Measurements from ENCODE around the gene GCAT. TPM values are rescaled to one million over a fixed set of nuclear protein-coding genes. Genes with fewer than 3 reads are reported as not detected.

Gene GCAT
- total and polyA plus RNA-seq, 2 of the 4 experiments (the other 2 are of a cell fraction): 20.6 to 32.3 TPM

- H3K18ac ChIP-seq (ENCODE audit: low read depth, low read length): no peak overlapping the region
- no peak overlapping the region for H3K27ac ChIP-seq (ENCODE audit: insufficient read depth, low read length)
- H2AK9ac ChIP-seq (replicated peaks; ENCODE audit: low read depth, low read length, poor library complexity): no peak overlapping the region
- H3K9me3 ChIP-seq (ENCODE audit: control insufficient read depth, insufficient read depth, low read length): no peaks in the 10 kb centered on the region
- H3K56ac ChIP-seq (ENCODE audit: extremely low read depth, insufficient read depth, low read length): no peak overlapping the region
- H3K9me1 ChIP-seq (ENCODE audit: insufficient read depth, low read length): no peaks in the 10 kb centered on the region
- H3K14ac ChIP-seq (replicated peaks; ENCODE audit: low read depth, low read length): no peak overlapping the region
- intact Hi-C loops (cut with micrococcal nuclease) (no loop called here), in situ Hi-C loops (cut with MboI; ENCODE audit: low sequenced_read_pairs) (no loop called here), dilution Hi-C loops (cut with HindIII; ENCODE audit: low sequenced_read_pairs, unreplicated experiment) (no loop called here)
- H4K5ac ChIP-seq (ENCODE audit: low read depth, low read length): no peak overlapping the region
- H2BK20ac ChIP-seq (ENCODE audit: low read depth, low read length): no peak overlapping the region
- H3K4me2 ChIP-seq (ENCODE audit: low read depth, low read length): no peak overlapping the region
- H4K91ac ChIP-seq (ENCODE audit: insufficient read depth, low read depth, low read length): no peak overlapping the region
- CTCF ChIA-PET: interaction anchor here (0.8 kb wide), 1 partner anchor 11 kb away, joined by 4 read pairs; no protein-coding TSS in a partner anchor
- no peak for DNase-seq
- H4K8ac ChIP-seq (ENCODE audit: low read depth in 2 of 2, low read length in 2 of 2): no peak overlapping the region
- POLR2A ChIA-PET (ENCODE audit: unreplicated experiment): interaction anchor here (0.5 to 0.7 kb wide), 2 partner anchors 8 to 11 kb away, joined by 3 to 4 read pairs; partner anchors contain the start of gene ANKRD54
- no peak for TF ChIP-seq ELK1 (IDR thresholded peaks at IDR 0.05; ENCODE audit: borderline replicate concordance, low read depth, low read length)
- no peak for TF ChIP-seq RAD21 (IDR thresholded peaks at IDR 0.05; ENCODE audit: low read length)
- TF ChIP-seq CHD1 (IDR thresholded peaks at IDR 0.05; ENCODE audit: low read depth, low read length): no peak
- TF ChIP-seq POLR2A (IDR thresholded peaks at IDR 0.05; ENCODE audit: low read depth, low read length): no peak
- no peak for TF ChIP-seq MAZ (IDR thresholded peaks at IDR 0.05; ENCODE audit: borderline replicate concordance, low read depth, low read length)
- H2BK120ac ChIP-seq (ENCODE audit: low read depth, low read length): no peak overlapping the region
- H3K36me3 ChIP-seq (ENCODE audit: control insufficient read depth, insufficient read depth, low read length): peaks cover 43% of the 10 kb centered on the region
- peaks cover 2% of the 10 kb centered on the region; the same call in 1 of the 2 replicates for H3K4me1 ChIP-seq (ENCODE audit: control insufficient read depth, insufficient read depth, low read length)
- H2BK5ac ChIP-seq (ENCODE audit: low read depth, low read length, poor library complexity, severe bottlenecking): no peak overlapping the region
- no peaks in the 10 kb centered on the region for H3K27me3 ChIP-seq (ENCODE audit: control insufficient read depth, insufficient read depth, low read length)
- H3K4me3 ChIP-seq (ENCODE audit: insufficient read depth, low read depth, low read length): no peak overlapping the region
- H2BK15ac ChIP-seq (ENCODE audit: low read depth, low read length): no peak overlapping the region
- H4K20me1 ChIP-seq (ENCODE audit: insufficient read depth, low read length): peaks cover 17% of the 10 kb centered on the region
- 87% methylated on average over 5 of the region's 5 CpGs; no CpG with 5 or more reads in 1 of the 2 experiments for WGBS, 2 experiments (ENCODE audit: extremely low coverage in 2 of 2, insufficient read length in 1 of 2)
- H2AK5ac ChIP-seq (ENCODE audit: low read depth, low read length): no peak overlapping the region
- no peak for ATAC-seq (ENCODE audit: low read depth)
- no peak overlapping the region for H3K9ac ChIP-seq (ENCODE audit: low read depth, low read length)
- H3K4ac ChIP-seq (ENCODE audit: low read depth, low read length): no peak overlapping the region
- BruUV-seq (replicated peaks): no TSS peak
- peaks cover 38 to 67% of the 10 kb centered on the region in 2 experiments for H3K79me1 ChIP-seq (ENCODE audit: low read depth in 1 of 2, low read length in 2 of 2)
- H2AFZ ChIP-seq (replicated peaks; ENCODE audit: low read length, poor library complexity): no peak overlapping the region
- H3K23ac ChIP-seq (ENCODE audit: low read depth, low read length): no peak overlapping the region
These were observed 44.7 kb downstream of the GCAT start for GRCh38 chr22:37852418-37852817.

Measured in IMR-90 (cell line).